Panc1 (cell line): ENCODE results near the gene SMCR8. TPM values are rescaled to one million over a fixed set of nuclear protein-coding genes. Genes with fewer than 3 reads are reported as not detected.

Experiments
- ATAC-seq: fragments of 200-7000 bp; cut with Tn5 transposase; 2 replicates; pipeline ENCODE4 v1.9.1; 2020; ENCODE audit warnings: mild to moderate bottlenecking, moderate library complexity
- BruUV-seq: library from RNA; stranded (reverse); fragments of 400-500 nt; replicated peaks from 2 replicates; lab custom pipeline; 2021; lab: Mats Ljungman, UMichigan
- CTCF ChIA-PET: fragments of 300-600 bp; sonication (Branson Sonifier 250); formaldehyde crosslinking; loops from one replicate; lab custom pipeline; 2022; ENCODE audit warnings: antibody characterized with exemption; lab: Charles Lee
- POLR2A ChIA-PET: fragments of 300-600 bp; sonication (Branson Sonifier 250); formaldehyde crosslinking; loops from one replicate; lab custom pipeline; 2022; ENCODE audit warnings: antibody characterized with exemption; lab: Charles Lee
- DNase-seq: peaks from one replicate; pipeline ENCODE4 v3.0.0-alpha.2; 2010; ENCODE audit warnings: low read depth, low spot score
- H3K27ac ChIP-seq: 2 replicates; pipeline ENCODE4 v1.5.1; 2011; ENCODE audit warnings: mild to moderate bottlenecking, low read length, inconsistent platforms
- H3K27me3 ChIP-seq: fragments of 200-500 bp; sonication (Bioruptor generic); 2 replicates; pipeline ENCODE4 v1.6.0; 2014; ENCODE audit warnings: low read length, inconsistent platforms; ENCODE audit not compliant: control insufficient read depth, insufficient read depth
- H3K36me3 ChIP-seq: fragments of 200-500 bp; sonication (Bioruptor generic); 2 replicates; pipeline ENCODE4 v1.5.1; 2014; ENCODE audit warnings: inconsistent platforms, mild to moderate bottlenecking, low read length, moderate library complexity; ENCODE audit not compliant: control insufficient read depth, insufficient read depth
- H3K4me1 ChIP-seq: 2 replicates; pipeline ENCODE4 v1.5.1; 2011; ENCODE audit warnings: inconsistent platforms, mild to moderate bottlenecking, low read length, moderate library complexity; ENCODE audit not compliant: control insufficient read depth, insufficient read depth
- H3K4me3 ChIP-seq, 2 experiments: 2 replicates each; pipeline ENCODE4 v1.5.1; 2011 to 2012; ENCODE audit warnings: low read depth in 2 of 2, low read length in 2 of 2, mild to moderate bottlenecking in 2 of 2, inconsistent platforms in 1 of 2, moderate library complexity in 1 of 2
- H3K9me3 ChIP-seq: fragments of 200-500 bp; sonication (Bioruptor generic); 2 replicates; pipeline ENCODE4 v1.5.1; 2014; ENCODE audit warnings: low read depth, mild to moderate bottlenecking, inconsistent platforms, low read length, moderate library complexity; ENCODE audit not compliant: control insufficient read depth, insufficient read depth
- CTCF ChIP-seq: fragments of 450-650 bp; IDR thresholded peaks from 2 replicates; pipeline ENCODE4 v1.5.1; 2017; ENCODE audit warnings: mild to moderate bottlenecking
- POLR2AphosphoS5 ChIP-seq: IDR thresholded peaks from 2 replicates; pipeline ENCODE4 v1.6.1; 2012; ENCODE audit warnings: mild to moderate bottlenecking, low read depth, low read length, moderate library complexity
- REST ChIP-seq, 2 experiments: IDR thresholded peaks; 2 replicates each; pipeline ENCODE4 v1.6.1; 2011 to 2012; ENCODE audit warnings: low read depth in 2 of 2, control low read depth in 1 of 2, low read length in 1 of 2, mild to moderate bottlenecking in 1 of 2, moderate library complexity in 1 of 2; ENCODE audit not compliant: insufficient read depth in 1 of 2
- SIN3A ChIP-seq: IDR thresholded peaks from 2 replicates; pipeline ENCODE4 v1.6.1; 2012; ENCODE audit warnings: low read depth, mild to moderate bottlenecking, low read length, moderate library complexity, borderline replicate concordance; ENCODE audit not compliant: insufficient read depth
- TCF7L2 ChIP-seq: IDR thresholded peaks from 2 replicates; pipeline ENCODE4 v1.6.1; 2011; ENCODE audit warnings: mild to moderate bottlenecking, low read depth, low read length, inconsistent platforms
- in situ Hi-C: cut with HindIII; loops from 2 replicates; pipeline ENCODE4 v1.10.0; 2016; ENCODE audit warnings: low sequenced_read_pairs, low pct_unique_long_range_greater_than_20kb
- intact Hi-C: fragments of 100-400 bp; cut with micrococcal nuclease; formaldehyde crosslinking; loops from one replicate; pipeline ENCODE4 v1.10.0; 2022; ENCODE audit not compliant: unreplicated experiment
- microRNA-seq: library from miRNA; unstranded; fragments of <30 nt; microRNA quantifications from one replicate; pipeline ENCODE4 v1.1.0, GENCODE V29; 2020; ENCODE audit not compliant: unreplicated experiment
- total RNA-seq: library from RNA; stranded (reverse); gene quantifications from one replicate; pipeline ENCODE4 v1.2.1, GENCODE V29; 2021; ENCODE audit not compliant: unreplicated experiment

SMCR8 gene
- total RNA-seq, 1 experiment from 2014 or later = 24.9 TPM

GRCh38 chr17:18374216-18374615 is 59.1 kb downstream of the SMCR8 start:
- Histone ChIP-seq H3K27me3 (no peaks in the 10 kb centered on the region), H3K4me1 (no peaks in the 10 kb centered on the region), H3K36me3 (no peaks in the 10 kb centered on the region), H3K4me3 (no peak overlapping the region), H3K27ac (no peak overlapping the region), H3K9me3 (no peaks in the 10 kb centered on the region)
- ChIA-PET POLR2A (no interaction called here), CTCF (no interaction called here)
- in situ Hi-C loops = no loop called here
- no TSS peak for BruUV-seq
- ATAC-seq = no peak
- TF ChIP-seq CTCF (no peak), POLR2AphosphoS5 (no peak), TCF7L2 (no peak), SIN3A (no peak), REST (IDR thresholded peaks at IDR 0.05; ENCODE audit: insufficient read depth in 1 of 2, low read depth in 2 of 2, low read length in 1 of 2) (no peak)
- no peak for DNase-seq
- intact Hi-C loops = no loop called here

Small RNAs within 50 kb of the gene (microRNA-seq; reads per million reads assigned to microRNA genes)
- not detected for gene MIR6778

Other genes starting within 250 kb of the SMCR8 start
- 42.0 TPM for gene DRG2, start 227.3 kb upstream of the SMCR8 start, total RNA-seq
- gene MYO15A, start 206.5 kb upstream of the SMCR8 start, total RNA-seq = 0.36 TPM
- 94.5 TPM for gene ALKBH5, start 131.5 kb upstream of the SMCR8 start, total RNA-seq
- gene LLGL1, start 89.7 kb upstream of the SMCR8 start, total RNA-seq = 18.4 TPM
- 207 TPM for gene FLII, start 56.6 kb upstream of the SMCR8 start, total RNA-seq
- 11.2 TPM for gene MIEF2, start 54.6 kb upstream of the SMCR8 start, total RNA-seq
- 49.3 TPM for gene TOP3A, start 299 bp upstream of the SMCR8 start, total RNA-seq
- 21.7 TPM for gene SHMT1, start 48.3 kb downstream of the SMCR8 start, total RNA-seq
- gene EVPLL, start 62.5 kb downstream of the SMCR8 start, total RNA-seq = not detected
- not detected for gene LGALS9C, start 161.5 kb downstream of the SMCR8 start, total RNA-seq